ENCODE measurements around the gene HACD2. TPM values are rescaled to one million over a fixed set of nuclear protein-coding genes. Genes with fewer than 3 reads are reported as not detected.

Gene HACD2
- total and polyA plus RNA-seq, 3 donors from 2014 or later: 34.8 to 79.7 (median 55.9) TPM

DNA sequence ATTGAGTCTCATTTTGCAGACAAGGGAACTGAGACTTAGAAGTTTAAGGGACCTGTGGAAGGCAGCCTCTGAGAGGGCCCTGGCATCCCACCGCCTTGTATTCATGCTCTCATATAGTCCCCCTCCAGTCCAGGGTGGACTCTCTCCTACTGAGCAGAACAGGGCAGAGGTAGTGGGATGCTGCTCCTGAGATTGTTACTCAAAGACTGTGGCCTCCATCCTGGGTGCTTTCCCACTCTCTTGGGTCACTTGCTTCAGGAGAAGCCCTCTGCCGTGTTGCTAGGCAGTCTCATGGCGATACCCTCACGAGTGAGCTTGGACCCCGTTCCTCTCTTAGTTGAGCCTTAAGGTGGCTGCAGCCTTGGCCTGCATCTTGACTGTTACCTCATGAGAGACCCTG lies 113.7 kb downstream of the HACD2 start:
- intact Hi-C loops (cut with DNase I; ENCODE audit: low total_unique reads): no loop called here
- Histone ChIP-seq H3K4me1 (no peaks in the 10 kb centered on the region), H3K27ac (no peak overlapping the region), H3K36me3 (ENCODE audit: low read depth, missing control alignments) (no peaks in the 10 kb centered on the region), H3K4me3 (no peak overlapping the region), H3K9me3 (no peaks in the 10 kb centered on the region), H3K27me3 (no peaks in the 10 kb centered on the region)
- TF ChIP-seq POLR2A (IDR thresholded peaks at IDR 0.05) (no peak), CTCF (IDR thresholded peaks at IDR 0.05) (no peak)
- DNase-seq: no peak
- WGBS, 2 donors: 92% methylated on average over 5 of the region's 5 CpGs

DNA sequence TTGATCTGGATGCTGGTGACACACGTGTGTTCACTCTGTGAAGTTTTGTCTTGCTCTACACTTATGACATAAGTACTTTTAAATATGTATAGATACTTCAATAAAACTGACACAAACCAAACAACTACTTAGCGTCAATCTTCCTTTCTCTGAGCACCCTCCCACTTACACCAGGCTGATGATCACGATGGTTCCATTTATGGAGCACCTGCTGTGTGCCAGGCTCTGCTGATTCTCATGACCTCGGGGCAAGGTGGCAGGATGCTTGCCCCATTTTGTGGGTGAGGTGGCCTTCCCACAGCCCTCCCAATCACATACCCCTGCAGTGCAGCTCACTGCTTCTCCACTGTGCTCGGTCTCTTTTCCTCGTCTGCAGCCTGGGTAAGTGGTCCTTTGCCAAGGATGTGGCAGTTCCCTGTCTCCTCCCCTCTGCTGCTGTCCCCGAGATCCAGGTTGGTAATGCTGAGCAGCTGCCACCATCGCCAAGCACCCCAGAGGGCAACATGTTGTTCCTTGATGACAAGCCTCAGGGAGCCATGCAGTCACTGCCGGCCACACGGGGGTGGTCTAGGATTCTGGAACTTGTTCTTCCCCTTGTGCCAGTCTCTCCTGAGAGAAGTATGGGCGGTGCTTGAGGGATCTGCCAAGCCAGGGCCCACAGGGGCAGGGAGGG lies 115.4 kb downstream of the HACD2 start:
- TF ChIP-seq CTCF (IDR thresholded peaks at IDR 0.05) (no peak), POLR2A (IDR thresholded peaks at IDR 0.05) (no peak)
- no peaks in the 10 kb centered on the region for H3K36me3 ChIP-seq (ENCODE audit: low read depth, missing control alignments)
- no peaks in the 10 kb centered on the region for H3K4me1 ChIP-seq
- no peaks in the 10 kb centered on the region for H3K9me3 ChIP-seq
- no peaks in the 10 kb centered on the region for H3K27me3 ChIP-seq
- no peak overlapping the region for H3K4me3 ChIP-seq
- DNase-seq: no peak
- intact Hi-C loops (cut with DNase I; ENCODE audit: low total_unique reads): no loop called here
- WGBS, 2 donors: 87 to 91% methylated on average over 8 to 11 of the region's 11 CpGs
- H3K27ac ChIP-seq: no peak overlapping the region

DNA sequence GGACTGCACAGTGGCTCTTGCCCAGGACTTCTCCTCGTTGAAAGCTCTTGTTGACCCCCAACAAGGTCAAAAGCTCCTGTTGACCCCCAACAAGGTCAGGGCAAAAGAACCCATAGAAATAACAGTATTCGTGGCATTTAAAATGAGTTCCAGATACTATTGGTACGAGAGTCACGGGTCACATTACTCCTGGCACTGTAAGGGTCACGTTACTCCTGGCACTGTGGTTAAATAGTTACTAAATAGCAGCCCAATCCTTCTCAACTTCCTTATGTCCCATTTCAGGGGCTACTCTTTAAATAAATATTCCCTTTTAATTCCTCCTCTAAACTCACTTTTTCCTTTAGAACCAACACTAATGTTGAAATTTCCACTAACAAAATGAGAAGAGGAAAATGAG lies 117.8 kb downstream of the HACD2 start:
- H3K27ac ChIP-seq: no peak overlapping the region
- intact Hi-C loops (cut with DNase I; ENCODE audit: low total_unique reads): no loop called here
- 71 to 76% methylated on average over 5 of the region's 5 CpGs for WGBS, 2 donors

DNA sequence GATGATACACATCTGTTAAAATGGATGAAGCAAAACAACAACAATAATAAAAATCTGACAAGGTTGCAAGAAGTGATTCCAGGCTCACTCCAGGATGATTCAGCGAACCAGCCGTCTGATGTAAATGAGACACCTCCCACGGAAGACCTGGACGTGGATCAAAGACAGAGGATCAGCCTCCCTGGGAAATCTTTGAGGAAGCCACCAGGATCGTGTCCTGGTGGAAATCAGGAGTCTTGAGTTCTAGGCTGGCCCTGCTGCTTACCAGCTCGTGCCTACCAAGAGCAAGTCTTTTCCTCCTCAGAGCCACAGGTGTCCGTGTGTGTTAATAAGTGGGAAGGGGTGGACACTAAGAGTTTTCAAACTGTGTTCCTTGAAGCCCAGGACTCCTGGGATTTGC lies 120.6 kb downstream of the HACD2 start:
- DNase-seq: no peak
- intact Hi-C loops (cut with DNase I; ENCODE audit: low total_unique reads): no loop called here
- Histone ChIP-seq H3K36me3 (ENCODE audit: low read depth, missing control alignments) (no peaks in the 10 kb centered on the region), H3K27ac (no peak overlapping the region), H3K4me1 (no peaks in the 10 kb centered on the region), H3K27me3 (no peaks in the 10 kb centered on the region), H3K4me3 (no peak overlapping the region), H3K9me3 (no peaks in the 10 kb centered on the region)
- 73 to 74% methylated on average over 7 of the region's 7 CpGs for WGBS, 2 donors
- no peak for TF ChIP-seq CTCF (IDR thresholded peaks at IDR 0.05)
- TF ChIP-seq POLR2A (IDR thresholded peaks at IDR 0.05): no peak

More for the DNA sequence above, 117.8 kb downstream of the HACD2 start:
- Histone ChIP-seq H3K36me3 (ENCODE audit: low read depth, missing control alignments) (no peaks in the 10 kb centered on the region), H3K27me3 (no peaks in the 10 kb centered on the region), H3K4me3 (no peak overlapping the region), H3K9me3 (no peaks in the 10 kb centered on the region), H3K4me1 (no peaks in the 10 kb centered on the region)
- DNase-seq: no peak
- TF ChIP-seq POLR2A (IDR thresholded peaks at IDR 0.05) (no peak), CTCF (IDR thresholded peaks at IDR 0.05) (no peak)

DNA sequence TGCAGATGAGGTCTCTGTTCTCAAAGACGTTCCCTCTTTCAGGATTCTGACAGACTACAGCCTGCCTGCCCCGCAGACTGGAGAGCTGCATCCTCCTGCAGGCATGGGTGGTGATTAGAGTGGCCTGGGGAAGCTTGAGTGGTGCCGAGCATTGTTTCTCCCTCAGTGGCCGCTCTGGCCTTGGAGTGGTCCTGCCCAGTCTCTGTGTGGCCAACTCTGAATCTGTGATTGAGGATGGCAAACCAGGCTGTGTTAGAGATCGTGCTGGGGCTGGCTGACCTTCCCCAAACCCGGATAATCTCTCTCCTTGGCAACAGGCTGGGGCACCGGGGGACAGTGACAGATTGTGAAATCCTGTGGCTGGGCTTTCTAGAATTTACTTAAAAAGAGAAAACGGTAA lies 125.0 kb downstream of the HACD2 start:
- 34 to 49% methylated on average over 7 to 8 of the region's 8 CpGs for WGBS, 2 donors
- Histone ChIP-seq H3K27ac (no peak overlapping the region), H3K9me3 (no peaks in the 10 kb centered on the region), H3K36me3 (ENCODE audit: low read depth, missing control alignments) (no peaks in the 10 kb centered on the region), H3K4me3 (no peak overlapping the region), H3K27me3 (no peaks in the 10 kb centered on the region), H3K4me1 (no peaks in the 10 kb centered on the region)
- TF ChIP-seq POLR2A (IDR thresholded peaks at IDR 0.05) (no peak), CTCF (IDR thresholded peaks at IDR 0.05) (no peak)
- DNase-seq: no peak
- intact Hi-C loops (cut with DNase I; ENCODE audit: low total_unique reads): no loop called here

All from testis (tissue), 3 donors.